DMS79 treated with DMSO at 0.1 percent for 48 hours (cell line): ENCODE results near the gene WIPF3.
A peak's percentile ranks its signal among the peaks of the same experiment; 100 is the strongest.

Experiments used
- DNase-seq: peaks from one replicate; lab custom pipeline; 2025; lab: John Stamatoyannopoulos, UW

WIPF3 gene

GRCh38 chr7:29809533-29810155 lies 3.3 kb downstream of the WIPF3 start:
- DNase-seq, result peak; percentile 88

- no peak for DNase-seq
Measured at GRCh38 chr7:29810297-29810696, 4.0 kb downstream of the WIPF3 start.

- DNase-seq, result no peak
Measured at GRCh38 chr7:29810813-29811482, 4.6 kb downstream of the WIPF3 start.

- peak; percentile 81 for DNase-seq
Measured at GRCh38 chr7:29811586-29811985, 5.3 kb downstream of the WIPF3 start.

GRCh38 chr7:29812185-29812876 lies 6.0 kb downstream of the WIPF3 start:
- no peak for DNase-seq

GRCh38 chr7:29815181-29816105 lies 9.1 kb downstream of the WIPF3 start:
- no peak for DNase-seq

- no peak for DNase-seq
Measured at GRCh38 chr7:29818308-29818707, 12.0 kb downstream of the WIPF3 start.

GRCh38 chr7:29825775-29826529 lies 19.6 kb downstream of the WIPF3 start:
- no peak for DNase-seq

- DNase-seq, result no peak
Measured at GRCh38 chr7:29826530-29826822, 20.2 kb downstream of the WIPF3 start.

- DNase-seq, result no peak
Measured at GRCh38 chr7:29826904-29827303, 20.6 kb downstream of the WIPF3 start.

- DNase-seq, result no peak
Measured at GRCh38 chr7:29831705-29832104, 25.4 kb downstream of the WIPF3 start.

- no peak for DNase-seq
Measured at GRCh38 chr7:29833929-29834328, 27.6 kb downstream of the WIPF3 start.

GRCh38 chr7:29835718-29836117 lies 29.4 kb downstream of the WIPF3 start:
- no peak for DNase-seq

- DNase-seq, result no peak
Measured at GRCh38 chr7:29839302-29839701, 33.0 kb downstream of the WIPF3 start.

GRCh38 chr7:29839921-29840320 lies 33.6 kb downstream of the WIPF3 start:
- no peak for DNase-seq

GRCh38 chr7:29840701-29841100 lies 34.4 kb downstream of the WIPF3 start:
- no peak for DNase-seq

GRCh38 chr7:29841926-29842701 lies 35.8 kb downstream of the WIPF3 start:
- no peak for DNase-seq

GRCh38 chr7:29843093-29843492 lies 36.8 kb downstream of the WIPF3 start:
- DNase-seq, result peak; percentile 32

GRCh38 chr7:29843726-29844125 lies 37.4 kb downstream of the WIPF3 start:
- peak; percentile 32 for DNase-seq

GRCh38 chr7:29844559-29844958 lies 38.3 kb downstream of the WIPF3 start:
- DNase-seq, result no peak

GRCh38 chr7:29847496-29847895 lies 41.2 kb downstream of the WIPF3 start:
- DNase-seq, result no peak
